Muscle of arm (tissue), 12 donors: Measurements from ENCODE around the gene LMTK2. TPM values are rescaled to one million over a fixed set of nuclear protein-coding genes. Genes with fewer than 3 reads are reported as not detected.

Experiments
- DNase-seq: peaks from one replicate; pipeline ENCODE4 v3.0.0-alpha.2; 2013
- polyA plus RNA-seq, 12 donors: library from polyadenylated mRNA; unstranded; fragments of 120-200 nt; gene quantifications; one replicate each; pipeline ENCODE4 v1.2.1, GENCODE V29; 2013; ENCODE audit not compliant: insufficient read length in 12 of 12

LMTK2 gene
- polyA plus RNA-seq, 12 donors = 6.4 to 11.0 (median 7.0) TPM; not detected in 1

DNA sequence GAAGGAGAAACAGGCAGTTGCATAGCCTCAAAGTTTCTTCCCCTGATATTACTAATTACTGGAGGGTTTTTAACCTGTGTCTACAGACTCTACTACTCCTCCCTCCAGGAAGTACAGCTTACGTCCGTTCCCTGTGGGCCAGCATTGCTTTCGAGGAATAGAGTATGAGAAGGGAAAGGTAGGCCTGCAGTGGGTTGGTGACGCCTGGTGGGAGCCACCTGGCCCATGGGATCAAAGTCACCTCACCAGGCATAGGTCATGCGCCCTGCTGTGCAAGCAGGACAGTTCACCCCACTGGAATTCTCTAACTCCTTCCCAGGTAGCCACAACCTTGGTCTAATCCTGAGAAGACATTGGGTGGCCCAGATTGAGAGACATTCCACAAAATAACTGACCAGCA, 29.8 kb downstream of the LMTK2 start:
- DNase-seq = no peak

DNA sequence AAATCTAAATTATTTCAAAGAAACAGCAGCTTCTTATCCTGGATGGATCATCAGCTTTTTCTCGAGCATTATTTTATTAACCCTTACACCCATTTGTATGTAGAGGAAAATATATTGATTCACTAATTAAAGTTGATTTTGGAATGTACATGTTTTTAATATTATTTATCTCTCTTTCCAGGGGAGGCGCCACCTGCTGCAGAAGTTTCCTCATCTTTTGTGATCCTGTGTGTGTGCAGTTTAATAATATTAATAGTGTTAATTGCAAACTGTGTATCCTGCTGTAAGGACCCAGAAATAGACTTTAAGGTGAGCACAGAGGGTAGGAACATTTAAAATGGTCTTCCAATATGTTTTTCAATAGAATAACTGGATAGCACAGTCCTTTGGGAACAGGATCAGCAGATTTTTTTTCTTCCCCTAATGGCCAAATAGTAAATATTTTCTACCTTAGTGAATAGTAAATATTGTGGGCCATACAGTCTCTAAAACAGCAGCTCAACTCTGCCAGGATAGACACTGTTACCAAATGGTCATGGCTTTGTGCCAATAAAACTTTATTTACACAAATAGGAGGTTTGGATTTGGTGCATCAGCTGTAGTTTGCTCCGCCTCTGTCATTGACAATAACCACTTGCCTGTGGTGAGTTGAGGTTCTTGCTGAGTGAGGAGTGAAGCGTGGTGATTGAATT, 30.6 kb downstream of the LMTK2 start:
- DNase-seq = no peak

DNA sequence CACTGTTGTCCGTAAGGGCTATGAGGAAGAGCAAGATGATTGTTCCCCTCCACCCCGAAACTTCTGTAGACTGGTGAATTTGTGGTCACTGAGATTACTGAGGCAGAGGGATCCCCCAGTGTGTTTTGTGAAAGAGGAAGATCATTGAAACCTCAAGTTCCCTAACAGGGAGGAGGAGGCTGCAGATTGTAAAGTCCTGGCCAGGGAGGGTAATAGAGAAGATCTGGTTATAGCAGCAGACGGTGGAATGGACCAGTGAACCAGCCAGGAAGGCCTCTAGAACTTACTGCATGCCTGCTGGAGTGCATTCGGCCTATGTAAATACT, 31.1 kb downstream of the LMTK2 start:
- DNase-seq = no peak

DNA sequence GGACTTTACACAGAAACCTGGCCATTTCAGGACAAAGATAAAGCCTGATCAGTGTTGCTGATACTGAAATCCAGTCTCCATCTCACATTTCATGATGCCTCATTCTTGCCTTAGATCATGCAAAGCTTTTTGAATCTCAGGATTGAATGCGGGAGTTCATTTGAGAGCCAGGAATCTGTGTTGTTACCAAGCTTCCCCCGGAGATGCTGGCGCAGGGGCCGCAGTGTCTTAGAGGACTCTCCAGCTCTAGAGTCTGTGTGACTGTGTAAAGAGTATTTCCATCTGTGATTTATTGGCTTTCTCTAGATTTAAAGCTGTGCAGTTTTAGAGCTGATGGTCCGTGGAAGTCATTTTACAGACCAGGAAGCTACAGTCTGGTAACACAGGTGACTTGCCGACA, 32.0 kb downstream of the LMTK2 start:
- DNase-seq = no peak

DNA sequence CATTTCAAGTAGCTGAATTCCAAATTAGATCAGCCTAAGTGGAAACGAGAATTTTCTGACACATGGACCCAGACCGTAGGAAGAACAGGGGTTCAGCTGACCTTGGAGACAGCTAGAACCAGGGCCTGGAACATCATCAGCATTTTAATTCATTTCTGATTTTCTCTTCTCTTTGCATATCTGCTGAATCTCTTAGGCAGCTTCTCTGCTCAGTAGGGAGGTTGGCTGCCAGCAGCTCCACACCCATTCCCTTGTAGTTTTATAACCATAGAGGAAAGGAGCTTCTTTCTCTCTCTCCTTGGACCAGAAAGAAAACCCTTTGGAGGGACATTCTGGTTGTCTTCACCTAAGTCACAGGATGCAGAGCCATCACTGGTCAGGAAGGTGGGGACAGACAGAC, 36.0 kb downstream of the LMTK2 start:
- no peak for DNase-seq

DNA sequence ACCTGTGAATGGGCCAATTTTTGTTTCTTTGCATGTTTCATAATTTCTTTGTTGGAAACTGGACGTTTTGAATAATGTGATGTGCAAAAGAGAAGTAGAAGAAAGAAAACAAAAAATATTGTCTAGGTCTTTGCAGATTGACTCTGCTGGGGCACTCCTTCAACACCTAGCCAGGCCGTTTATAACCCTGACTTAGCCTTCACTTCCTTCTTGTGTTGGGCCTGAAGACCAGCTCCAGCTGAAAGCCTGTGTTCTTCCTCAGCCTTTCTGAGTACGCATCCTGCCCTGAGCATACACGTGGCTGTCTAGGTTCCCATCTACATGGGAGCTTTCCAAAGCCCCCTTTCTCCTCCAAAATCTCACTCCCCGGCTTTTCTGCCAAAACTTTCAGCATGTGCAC, 41.9 kb downstream of the LMTK2 start:
- DNase-seq = no peak

DNA sequence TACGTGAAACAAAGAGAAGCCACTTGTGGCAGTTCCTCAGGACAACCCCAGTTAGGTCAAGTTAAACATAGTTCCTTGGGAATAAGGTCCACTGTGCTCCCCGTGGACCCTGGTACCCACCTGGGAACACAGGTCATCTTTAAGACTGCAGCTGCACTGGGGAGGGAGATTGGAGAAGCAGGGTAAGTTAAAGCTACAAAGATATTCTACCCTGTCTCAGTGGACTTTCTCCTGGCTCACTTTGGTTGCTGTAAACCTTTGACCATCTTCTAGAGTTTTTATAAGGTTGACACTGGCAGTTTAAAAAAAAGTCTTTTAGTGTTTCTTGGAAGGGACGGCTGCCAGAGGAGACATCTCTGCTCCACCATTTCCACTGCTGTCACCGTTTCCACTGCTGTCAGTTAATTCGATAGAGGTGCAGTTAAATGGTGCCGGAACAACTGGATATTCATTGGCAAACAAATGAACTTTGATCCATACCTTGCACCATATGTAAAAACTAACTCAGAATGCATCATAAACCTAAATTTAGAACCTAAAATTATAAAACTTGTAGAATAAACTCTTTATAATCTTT, 42.5 kb downstream of the LMTK2 start:
- no peak for DNase-seq

DNA sequence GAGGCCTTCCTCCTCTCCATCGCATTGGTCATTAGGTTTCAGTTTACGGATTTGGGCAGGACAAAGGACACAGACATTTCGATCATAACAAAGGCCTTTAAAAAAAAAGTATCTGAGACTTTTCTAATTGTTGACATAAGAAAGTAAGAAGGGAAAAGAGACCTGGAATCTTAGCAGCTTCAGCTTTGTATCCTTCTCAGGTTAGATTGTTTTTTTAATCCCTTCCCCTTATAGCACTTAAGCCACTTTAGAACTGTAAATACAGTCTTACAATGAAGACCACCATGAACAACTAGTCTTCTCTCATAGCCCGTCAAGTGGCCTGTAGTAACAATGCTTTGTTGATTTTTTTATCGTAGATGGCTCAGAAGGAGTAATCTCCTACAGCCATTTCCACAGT, 45.2 kb downstream of the LMTK2 start:
- DNase-seq = no peak

DNA sequence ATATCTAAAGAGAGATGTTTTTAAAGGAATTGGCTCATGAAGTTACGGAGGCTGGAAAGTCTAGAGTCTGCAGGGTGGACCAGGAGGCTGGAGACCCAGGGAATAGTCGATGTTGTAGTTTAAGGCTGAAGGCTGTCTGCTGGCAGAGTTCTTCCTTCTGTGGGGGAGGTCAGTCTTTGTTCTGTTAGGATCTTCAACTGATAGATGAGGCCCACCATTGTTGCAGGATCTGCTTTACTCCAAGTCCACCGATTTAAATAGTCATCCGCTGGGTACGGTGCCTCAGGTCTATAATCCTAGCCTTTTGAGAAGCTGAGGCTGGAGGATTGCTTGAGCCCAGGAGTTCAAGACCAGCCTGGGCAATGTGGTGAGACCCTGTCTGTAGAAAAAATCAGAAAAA, 50.0 kb downstream of the LMTK2 start:
- DNase-seq = no peak

DNA sequence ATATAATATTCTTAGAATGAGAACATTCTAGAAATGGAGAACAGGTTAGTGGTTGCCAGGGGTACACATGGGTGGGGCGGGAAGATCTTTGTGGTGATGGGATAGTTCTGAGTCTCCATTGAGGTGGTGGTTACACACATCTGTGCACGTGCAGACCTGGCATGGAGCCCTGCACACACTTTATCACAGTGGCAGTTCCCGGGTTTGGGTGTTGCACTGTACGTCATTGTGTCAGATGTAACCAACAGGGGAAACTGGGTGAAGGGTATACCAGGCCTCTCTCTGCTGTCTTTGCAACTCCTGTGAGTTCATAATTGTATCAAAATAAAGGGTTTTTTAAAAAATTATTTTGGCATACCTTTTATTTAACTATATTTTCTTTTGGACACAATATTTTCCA, 51.1 kb downstream of the LMTK2 start:
- no peak for DNase-seq

DNA sequence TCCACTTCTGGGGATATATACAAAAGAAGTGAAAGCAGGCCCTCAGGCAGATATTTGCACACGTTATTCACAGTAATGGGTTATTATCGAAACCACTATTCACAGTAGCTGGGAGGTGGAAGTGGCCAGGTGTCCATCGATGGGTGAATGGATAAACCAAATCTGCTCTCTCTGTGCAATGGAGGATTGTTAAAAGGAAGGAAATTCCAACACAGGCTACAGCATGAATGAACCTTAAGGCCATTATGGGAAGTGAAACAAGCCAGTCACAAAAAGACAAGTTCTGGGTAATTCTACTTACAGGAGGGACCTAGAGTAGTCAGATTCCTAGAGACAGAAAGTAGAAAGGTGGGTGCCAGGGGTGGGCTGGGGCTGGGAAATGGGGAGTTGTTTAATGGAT, 56.1 kb downstream of the LMTK2 start:
- DNase-seq = no peak

DNA sequence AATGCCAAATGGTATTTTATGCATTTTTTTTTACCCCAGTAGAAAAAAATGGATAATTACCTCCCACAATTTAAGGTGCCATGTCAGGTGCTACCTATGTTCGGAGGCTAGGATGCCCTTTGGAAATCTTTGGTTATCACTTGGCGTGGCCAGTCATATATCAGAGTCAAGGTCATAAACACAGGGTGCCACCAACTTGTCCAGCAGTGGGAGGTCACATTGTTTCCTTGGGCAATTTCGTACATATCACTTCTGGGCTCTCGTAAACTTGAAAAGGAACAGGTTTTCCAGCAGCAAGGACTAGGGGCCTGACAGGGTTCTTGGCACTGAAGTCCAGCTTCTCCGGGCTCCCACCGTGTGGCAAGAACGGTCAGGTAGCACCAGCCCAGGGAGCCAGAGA, 56.6 kb downstream of the LMTK2 start:
- no peak for DNase-seq

DNA sequence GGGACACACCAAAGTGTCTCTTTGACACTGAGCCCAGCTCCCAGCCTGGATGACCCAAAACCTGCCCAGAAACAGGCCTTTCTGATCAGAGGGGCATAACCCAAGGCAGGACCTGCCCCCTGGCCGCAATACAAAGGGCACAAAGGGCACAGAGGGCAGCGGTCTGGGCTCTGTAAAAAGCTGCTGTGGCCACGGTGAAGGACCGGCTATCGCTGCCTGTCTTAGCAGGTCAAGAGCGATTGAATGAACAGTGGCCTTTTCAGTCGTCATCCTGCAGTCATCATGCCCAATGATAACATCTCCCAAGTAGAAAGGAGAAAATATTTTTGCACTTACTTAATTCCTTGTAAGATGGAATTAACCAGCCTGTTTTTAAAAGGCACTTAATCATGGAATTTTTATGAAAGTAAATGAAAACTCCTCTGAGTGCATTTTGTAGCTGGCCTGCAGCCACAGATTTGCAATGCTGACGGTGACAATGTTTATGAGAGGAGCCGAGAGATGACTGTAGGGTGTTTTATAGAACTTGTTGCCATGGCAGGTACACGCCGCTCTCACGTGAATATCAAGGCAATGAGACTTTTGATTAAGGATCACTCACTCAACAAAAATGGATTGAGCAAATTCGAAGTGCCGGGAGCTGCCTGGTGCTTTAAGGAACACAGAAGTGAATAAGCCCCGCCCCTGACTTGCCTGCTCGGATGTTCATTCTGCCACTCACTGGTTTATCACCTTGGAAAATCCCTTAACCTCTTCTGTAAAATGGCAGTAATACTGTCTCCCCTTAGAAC, 57.2 kb downstream of the LMTK2 start:
- no peak for DNase-seq

DNA sequence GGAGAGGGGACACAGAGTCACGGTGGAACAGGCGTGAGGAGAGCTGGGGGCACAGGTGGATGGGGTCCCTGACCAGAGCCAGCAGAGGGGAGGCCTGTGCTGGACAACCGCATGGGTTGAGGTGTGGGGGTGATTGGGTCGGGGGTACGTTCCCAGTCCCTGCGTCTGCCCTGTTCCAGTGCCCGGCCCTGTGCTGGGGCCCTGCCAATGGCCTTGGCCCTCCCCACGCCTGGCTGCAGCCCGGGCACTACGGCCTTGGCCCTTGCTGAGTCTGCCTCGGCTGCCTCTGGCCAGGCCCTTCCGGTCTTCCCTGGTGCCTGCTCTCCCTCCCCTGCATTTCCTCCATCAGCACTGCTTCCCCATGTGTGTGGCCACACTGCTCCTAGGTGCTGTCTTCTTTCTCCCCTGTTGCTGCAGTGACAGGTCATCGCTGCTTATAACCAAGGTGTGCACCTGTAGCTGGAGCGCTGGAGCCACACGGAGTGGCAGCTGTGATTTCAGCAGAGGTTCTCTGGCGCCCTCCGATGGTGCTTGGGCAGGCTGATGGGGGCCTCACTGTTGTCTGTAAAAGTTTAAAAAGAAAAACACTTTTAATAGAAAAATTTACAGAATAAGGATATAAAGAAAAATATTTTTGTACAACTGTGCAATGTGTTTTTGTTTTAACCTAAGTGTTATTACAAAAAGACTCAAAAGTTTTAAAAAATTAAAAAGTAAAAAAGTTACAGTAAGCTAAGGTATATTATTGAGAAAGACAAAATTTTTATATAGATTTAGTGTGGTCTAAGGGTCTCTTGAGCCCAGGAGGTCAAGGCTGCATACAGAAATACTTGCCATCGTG, 59.4 kb downstream of the LMTK2 start:
- DNase-seq = no peak

DNA sequence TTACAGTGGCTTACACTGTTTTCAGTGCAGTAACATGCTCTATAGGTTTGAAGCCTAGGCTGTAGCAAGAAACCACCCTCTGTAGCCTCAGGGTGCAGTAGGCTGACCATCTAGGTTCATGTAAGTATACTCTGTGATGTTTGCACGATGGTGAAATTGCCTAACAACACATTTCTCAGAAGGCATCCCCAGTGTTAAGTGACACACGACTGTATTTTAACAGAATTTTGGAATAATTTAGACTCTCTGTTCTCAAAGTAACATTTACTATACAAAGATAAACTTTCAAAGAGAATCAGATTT, 60.0 kb downstream of the LMTK2 start:
- DNase-seq = no peak

DNA sequence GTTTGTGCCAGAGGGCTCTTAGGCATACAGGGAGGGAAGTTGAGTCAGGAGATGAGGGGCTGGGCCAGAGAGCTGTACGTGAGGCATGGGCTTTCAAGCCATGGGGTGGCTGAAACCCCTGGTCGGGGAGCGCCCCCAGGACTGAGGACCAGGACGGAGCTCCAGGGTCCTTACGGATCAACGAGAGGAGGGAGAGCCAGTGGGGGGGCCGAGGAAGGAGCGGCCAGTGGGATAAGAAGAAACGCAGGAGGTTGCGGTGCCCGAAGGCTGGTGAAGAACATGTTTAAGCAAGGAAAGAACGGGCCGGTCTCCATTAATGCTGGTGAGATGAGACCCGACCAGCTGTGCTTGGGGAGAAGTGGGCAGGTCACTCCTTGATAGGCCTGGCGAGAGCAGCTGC, 61.0 kb downstream of the LMTK2 start:
- no peak for DNase-seq

DNA sequence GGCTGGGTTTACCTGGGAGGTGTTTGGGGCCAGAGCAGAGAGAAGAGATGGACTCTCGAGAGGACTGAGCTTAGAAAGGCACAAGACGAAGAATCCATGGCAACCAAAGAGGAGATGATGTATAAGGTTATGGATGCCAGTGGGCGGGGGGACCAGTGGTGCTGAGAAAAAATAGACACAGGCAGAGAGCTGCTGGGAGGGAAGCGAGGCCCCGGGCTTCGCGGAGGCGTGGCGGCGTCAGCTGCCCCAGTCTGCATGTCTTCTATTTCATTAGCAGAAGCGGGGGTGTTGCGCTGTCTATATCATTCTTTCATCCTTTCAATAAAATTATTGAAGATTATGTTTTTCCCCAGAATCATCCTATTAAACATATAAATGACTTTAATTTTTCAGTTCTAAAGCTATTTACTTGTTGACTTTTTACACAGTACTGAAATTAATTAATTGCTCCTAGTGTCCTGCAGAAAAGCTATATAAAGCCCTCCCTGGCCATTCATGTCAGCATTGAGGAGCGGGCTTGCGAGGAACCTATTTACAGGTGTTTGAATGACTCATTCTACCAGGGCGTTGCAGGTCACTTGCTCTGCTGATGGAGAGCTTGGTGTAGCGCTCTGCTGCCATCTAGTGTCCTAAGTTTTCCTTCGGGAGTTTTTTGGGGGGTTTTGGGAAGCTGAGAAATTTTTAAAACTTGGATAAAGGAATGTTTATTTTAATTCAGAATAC, 61.7 kb downstream of the LMTK2 start:
- DNase-seq = peak; percentile 53

DNA sequence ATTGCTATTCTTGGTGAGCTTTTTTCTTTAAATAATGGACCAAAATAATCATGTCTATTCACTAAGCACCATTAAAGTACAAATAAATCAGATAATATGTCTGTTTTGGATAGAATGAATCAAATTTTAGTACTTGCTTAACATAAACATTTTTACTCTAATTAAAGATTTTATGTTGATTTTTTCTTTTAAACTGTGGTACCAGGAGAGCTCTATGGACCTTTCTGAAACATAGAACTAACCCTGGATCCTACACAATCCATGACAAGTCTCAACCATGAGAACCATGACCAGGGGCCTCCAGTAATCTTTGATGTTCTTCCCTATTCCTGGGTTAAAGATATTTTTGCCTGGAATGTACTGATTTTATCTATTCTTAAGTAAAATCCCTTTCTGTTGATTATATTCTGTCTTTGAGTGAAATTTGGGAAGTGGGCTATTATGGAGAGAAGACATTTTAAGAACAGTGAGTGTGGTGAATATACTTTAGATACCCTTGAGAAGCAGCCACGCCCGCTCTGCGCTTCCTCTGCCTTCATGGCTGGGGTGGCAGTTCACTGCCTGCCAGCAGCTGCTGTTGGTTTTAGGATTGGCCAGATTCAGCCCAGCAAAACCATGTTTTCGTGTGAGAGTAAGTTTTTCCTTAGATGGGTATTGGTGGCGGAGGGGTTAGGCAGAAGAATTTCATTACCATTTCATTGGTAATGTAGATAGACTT, 62.4 kb downstream of the LMTK2 start:
- no peak for DNase-seq

DNA sequence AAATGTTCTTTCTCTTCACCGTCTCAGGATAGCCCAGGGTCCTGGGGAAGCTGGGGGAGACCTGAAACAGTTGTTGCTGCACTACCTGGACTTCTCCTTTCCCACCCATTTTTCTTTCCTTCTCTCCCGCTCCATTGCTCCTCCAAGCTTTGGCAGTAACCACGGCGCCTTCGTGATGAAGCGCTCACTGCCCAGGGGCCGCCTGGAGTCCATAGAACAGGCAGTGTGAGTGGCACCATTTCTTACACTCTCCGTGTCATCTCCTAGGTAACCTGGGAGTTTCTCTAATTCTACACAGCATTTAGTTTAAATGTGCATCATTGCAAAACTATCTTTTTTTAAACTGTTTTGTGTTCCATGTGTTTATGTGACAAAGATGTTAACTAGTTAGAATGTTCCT, 64.3 kb downstream of the LMTK2 start:
- DNase-seq = no peak

DNA sequence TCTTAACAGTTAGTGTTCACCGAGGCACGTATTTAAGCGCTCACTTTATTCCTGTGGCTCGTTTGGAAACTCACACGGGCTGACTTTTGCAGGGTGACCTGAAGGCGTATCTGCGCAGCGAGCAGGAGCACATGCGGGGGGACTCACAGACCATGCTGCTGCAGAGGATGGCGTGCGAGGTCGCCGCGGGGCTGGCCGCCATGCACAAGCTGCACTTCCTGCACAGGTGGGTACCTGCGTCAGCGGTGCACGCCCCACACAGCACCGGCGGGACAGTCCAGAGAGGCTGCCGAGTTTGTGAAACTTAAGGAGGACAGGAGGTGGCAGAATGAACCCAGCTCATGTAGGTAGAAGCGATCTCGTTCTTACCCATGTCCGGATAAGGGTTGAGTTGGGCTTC, 64.8 kb downstream of the LMTK2 start:
- DNase-seq = no peak
